D721Med (cell line): ENCODE data around the gene UGT2B11.
"Not testable (repeated sequence)": the region's sequence is repeated elsewhere in the genome, so short reads cannot be mapped to it uniquely, and the experiment has no call there.

Experiments
- DNase-seq: peaks from one replicate; pipeline ENCODE4 v3.0.0; 2011; ENCODE audit warnings: low spot score; ENCODE audit not compliant: insufficient read length
- FAIRE-seq: peaks from 2 replicates; lab custom pipeline; 2011; peaks lifted over from hg19 to GRCh38; lab: Jason Lieb, UNC
- TF ChIP-seq, protein P1 (sequence below): IDR thresholded peaks from 2 replicates; pipeline ENCODE4 v1.5.1; 2012; ENCODE audit warnings: mild to moderate bottlenecking, control low read depth; ENCODE audit not compliant: insufficient read depth; ENCODE audit errors: missing control alignments

Gene UGT2B11

DNA sequence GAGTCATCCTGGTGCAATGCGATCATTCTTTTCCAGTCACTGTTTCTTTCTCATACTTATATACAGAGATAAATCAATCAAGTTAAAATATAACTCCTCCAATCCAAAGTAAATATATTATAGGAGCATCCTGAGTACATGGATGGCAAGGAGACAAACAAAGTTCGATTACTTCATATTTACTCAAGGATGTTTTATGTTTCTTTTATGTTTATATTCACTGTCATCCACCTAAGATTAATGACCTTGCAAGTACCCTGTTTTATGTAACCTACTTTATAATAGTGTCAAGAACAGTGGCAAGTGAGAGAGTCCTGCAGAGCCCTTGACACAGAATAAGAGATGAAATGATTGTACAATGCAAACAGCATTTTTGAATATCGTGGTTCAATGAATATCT is at the start of gene UGT2B11:
TSS of gene UGT2B11 (minus strand) at position 33 of the 400 bp plus-strand sequence. CDS start at position 7, 26 bp downstream.
- TF ChIP-seq, protein P1, sequence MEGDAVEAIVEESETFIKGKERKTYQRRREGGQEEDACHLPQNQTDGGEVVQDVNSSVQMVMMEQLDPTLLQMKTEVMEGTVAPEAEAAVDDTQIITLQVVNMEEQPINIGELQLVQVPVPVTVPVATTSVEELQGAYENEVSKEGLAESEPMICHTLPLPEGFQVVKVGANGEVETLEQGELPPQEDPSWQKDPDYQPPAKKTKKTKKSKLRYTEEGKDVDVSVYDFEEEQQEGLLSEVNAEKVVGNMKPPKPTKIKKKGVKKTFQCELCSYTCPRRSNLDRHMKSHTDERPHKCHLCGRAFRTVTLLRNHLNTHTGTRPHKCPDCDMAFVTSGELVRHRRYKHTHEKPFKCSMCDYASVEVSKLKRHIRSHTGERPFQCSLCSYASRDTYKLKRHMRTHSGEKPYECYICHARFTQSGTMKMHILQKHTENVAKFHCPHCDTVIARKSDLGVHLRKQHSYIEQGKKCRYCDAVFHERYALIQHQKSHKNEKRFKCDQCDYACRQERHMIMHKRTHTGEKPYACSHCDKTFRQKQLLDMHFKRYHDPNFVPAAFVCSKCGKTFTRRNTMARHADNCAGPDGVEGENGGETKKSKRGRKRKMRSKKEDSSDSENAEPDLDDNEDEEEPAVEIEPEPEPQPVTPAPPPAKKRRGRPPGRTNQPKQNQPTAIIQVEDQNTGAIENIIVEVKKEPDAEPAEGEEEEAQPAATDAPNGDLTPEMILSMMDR: no peak
- DNase-seq (no peak), FAIRE-seq (no peak)

- FAIRE-seq: peak; percentile 32
- not testable (repeated sequence) for DNase-seq
Measured at GRCh38 chr4:69253147-69253772, 38.7 kb upstream of the UGT2B11 start.

- peak; percentile 85 for FAIRE-seq
- DNase-seq: not testable (repeated sequence)
Measured at GRCh38 chr4:69250884-69251283, 36.3 kb upstream of the UGT2B11 start.

DNA sequence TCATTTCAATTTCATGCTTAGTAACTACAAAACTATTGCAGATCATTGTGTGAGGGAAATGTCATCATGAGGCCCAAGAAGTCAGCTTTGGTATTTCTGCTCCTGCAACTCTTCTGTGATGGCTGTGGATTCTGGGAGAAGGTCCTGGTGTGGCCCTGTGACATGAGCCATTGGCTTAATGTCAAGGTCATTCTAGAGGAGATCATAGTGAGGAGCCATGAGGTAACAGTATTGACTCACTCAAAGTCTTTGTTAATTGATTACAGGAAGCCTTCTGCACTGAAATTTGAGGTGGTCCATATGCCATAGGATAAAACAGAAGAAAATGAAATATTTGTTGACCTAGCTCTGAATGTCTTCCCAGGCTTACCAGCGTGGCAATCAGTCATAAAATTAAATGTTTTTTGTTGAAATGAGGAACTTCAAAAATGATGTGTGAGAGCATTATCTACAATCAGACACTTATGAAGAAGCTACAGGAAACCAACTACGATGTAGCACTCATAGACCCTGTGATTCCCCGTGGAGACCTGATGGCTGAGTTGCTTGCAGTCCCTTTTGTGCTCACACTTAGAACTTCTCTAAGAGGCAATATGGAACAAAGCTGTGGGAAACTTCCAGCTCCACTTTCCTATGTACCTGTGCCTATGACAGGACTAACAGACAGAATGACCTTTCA is 28.2 kb upstream of the UGT2B11 start:
- FAIRE-seq, DNase-seq: not testable (repeated sequence)

DNA sequence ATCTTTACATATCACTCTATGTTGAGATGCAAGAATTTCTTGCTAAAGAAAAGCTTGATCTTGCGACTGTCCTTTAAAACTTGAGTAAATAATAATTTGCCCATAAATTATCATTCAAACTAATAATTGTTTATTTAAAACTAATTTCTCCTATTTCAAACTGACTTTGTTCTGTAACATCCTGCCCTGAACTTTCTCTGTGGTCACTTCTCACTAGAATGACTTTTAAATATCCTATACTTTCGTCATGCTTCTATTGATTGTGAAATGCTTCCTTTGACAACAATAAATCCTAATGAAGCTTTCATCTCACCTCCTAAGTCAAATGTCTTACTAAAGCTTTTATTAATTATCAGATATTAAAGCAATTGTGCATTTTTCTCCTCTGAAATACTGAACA is 27.2 kb upstream of the UGT2B11 start:
- not testable (repeated sequence) for FAIRE-seq, DNase-seq

GRCh38 chr4:69240787-69241186 is 26.2 kb upstream of the UGT2B11 start:
- not testable (repeated sequence) for DNase-seq, FAIRE-seq

- TF ChIP-seq, protein P1: no peak
- no peak for DNase-seq
- no peak for FAIRE-seq
Measured at GRCh38 chr4:69239557-69240168, 25.1 kb upstream of the UGT2B11 start.

DNA sequence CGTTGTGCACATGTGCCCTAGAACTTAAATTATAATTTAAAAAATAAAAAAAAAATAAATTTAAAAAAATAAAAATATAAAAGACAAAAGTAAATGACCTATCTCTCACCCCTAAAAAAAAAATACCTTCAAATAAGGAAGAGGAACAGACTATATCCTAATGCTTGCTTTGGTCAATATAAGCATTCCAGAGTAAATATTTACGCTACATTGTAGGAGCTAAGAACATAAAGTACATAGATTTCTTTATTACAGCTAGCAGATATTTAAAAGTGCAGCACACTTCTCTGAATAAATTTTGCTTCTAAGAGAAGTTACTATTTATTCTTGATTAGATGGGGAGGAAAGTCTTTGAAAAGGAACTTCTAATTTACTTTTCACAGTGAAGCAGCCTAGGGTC is 24.5 kb upstream of the UGT2B11 start:
- DNase-seq (no peak), FAIRE-seq (no peak)
- TF ChIP-seq, protein P1: no peak

DNA sequence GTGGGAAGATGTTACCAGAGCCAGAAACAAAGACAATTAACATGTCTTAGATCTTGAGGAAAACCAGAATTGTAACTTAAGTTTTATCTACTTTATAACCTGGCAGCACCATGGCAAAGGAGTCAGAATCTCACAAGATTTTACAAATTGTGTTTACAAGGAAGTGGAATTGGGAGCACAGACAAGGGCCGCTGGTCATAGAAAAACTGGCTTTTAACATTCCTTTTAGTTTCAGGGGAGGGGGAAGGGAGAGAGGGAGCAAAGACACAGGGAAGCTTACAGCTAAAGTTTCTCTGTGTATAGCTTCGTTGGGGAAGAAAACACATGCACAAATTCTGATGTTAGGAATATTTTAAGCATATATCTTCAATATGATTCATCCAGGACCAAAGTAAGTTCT is 10.3 kb upstream of the UGT2B11 start:
- FAIRE-seq: no peak
- TF ChIP-seq, protein P1: no peak
- no peak for DNase-seq

GRCh38 chr4:69223277-69223676 is 8.7 kb upstream of the UGT2B11 start:
- FAIRE-seq, DNase-seq: not testable (repeated sequence)

DNA sequence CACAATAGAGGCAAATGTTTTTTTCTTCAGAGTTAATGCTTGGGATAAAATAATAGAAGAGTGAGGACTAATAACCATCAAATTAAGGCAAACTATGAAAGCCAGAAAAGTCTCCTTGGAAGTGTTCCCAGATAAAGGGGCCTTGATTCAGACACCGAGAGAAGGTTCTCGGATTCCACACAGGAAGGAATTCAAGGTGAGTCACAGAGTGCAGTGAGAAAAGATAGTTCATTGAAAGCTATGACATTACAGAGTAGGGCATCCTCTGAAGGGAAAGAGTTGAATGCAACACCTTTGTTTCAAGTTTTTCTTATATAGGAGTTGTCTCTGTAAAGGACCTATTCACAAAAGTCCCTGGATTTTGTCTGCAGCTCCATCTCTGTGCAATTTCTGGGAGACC is 3.9 kb upstream of the UGT2B11 start:
- FAIRE-seq, DNase-seq: not testable (repeated sequence)
